ENCODE data around the gene PCCA. TPM values are rescaled to one million over a fixed set of nuclear protein-coding genes. Genes with fewer than 3 reads are reported as not detected.

Gene PCCA
- total and polyA plus RNA-seq, 2 donors (not counting 1 experiment from before 2014, with no cell fraction given): 4.8 to 17.4 TPM

DNA sequence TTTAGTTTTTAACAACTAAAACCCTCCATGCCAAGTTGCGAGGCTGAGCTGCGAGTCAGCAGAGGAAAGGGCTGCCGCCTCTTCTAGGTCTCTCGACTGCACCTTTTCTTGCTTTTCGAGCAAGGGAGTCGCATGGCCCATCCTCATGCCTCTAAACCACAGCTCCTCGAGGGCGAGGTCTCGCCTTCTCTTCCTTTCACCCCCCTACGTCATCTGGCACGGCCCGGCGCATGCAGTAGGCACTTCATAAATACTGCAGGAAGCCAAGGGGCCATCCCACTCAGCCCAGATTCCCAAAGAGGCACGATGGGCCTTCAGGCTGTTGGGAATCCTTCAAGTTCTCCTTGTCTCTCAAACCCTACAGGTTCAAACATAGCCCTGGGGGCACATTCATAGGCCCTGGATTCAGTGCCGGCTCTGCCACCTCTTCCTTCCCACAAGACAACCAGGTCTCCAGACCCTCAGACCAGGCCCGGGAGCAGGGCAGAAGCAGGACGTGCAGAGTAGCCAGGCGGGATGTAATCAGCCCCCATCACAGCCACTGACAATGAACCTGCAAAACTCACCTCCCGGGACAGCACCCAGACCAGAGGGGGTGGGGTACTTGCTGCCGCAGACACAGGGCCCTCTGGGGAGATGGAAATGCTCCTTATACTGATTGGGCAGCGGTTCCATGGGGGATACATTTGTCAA is 458.0 kb downstream of the PCCA start:
- ChIA-PET POLR2A (no interaction called here), CTCF (no interaction called here)
- DNase-seq (no peak), ATAC-seq (ENCODE audit: low read depth) (no peak)
- no peak overlapping the region for H2AFZ ChIP-seq (ENCODE audit: insufficient read depth, low read depth, low read length, poor library complexity, severe bottlenecking)
- no peaks in the 10 kb centered on the region for H3K27me3 Mint-ChIP-seq
- H3K36me3 ChIP-seq (replicated peaks in 1 of 2; ENCODE audit: control extremely low read depth in 1 of 2, control insufficient read depth in 1 of 2, extremely low read depth in 1 of 2, insufficient read depth in 2 of 2, low read length in 1 of 2): no peaks in the 10 kb centered on the region
- no peaks in the 10 kb centered on the region for H4K20me1 ChIP-seq (ENCODE audit: control insufficient read depth, insufficient read depth, low read length, poor library complexity, severe bottlenecking)
- H3K4me2 ChIP-seq (replicated peaks; ENCODE audit: low read depth, low read length, poor library complexity, severe bottlenecking): no peak overlapping the region
- H3K27me3 ChIP-seq (replicated peaks in 1 of 4; ENCODE audit: control extremely low read depth in 1 of 4, control insufficient read depth in 3 of 4, insufficient read depth in 4 of 4, low read length in 3 of 4): no peaks in the 10 kb centered on the region
- intact Hi-C loops (cut with micrococcal nuclease): no loop called here
- H3K4me3 Mint-ChIP-seq: no peak overlapping the region
- H3K27ac Mint-ChIP-seq: no peak overlapping the region
- no peaks in the 10 kb centered on the region for H3K9me3 Mint-ChIP-seq (ENCODE audit: insufficient read depth)
- H3K27ac ChIP-seq (ENCODE audit: low read length in 2 of 2): no peak overlapping the region
- no peak overlapping the region for H3K9ac ChIP-seq (ENCODE audit: low read length)
- no peak overlapping the region for H3K4me3 ChIP-seq (ENCODE audit: control extremely low read depth in 1 of 5, extremely low read depth in 1 of 5, insufficient read depth in 1 of 5, low read depth in 2 of 5, low read length in 4 of 5)
- H3K4me1 Mint-ChIP-seq: peaks cover 7% of the 10 kb centered on the region
- peaks cover 3 to 6% of the 10 kb centered on the region in 2 donors for H3K4me1 ChIP-seq (ENCODE audit: control insufficient read depth in 2 of 2, insufficient read depth in 2 of 2, low read length in 2 of 2)
- H3K79me2 ChIP-seq (ENCODE audit: control insufficient read depth, insufficient read depth, low read length): no peaks in the 10 kb centered on the region
- no peak for TF ChIP-seq EZH2 (IDR thresholded peaks at IDR 0.05; ENCODE audit: borderline replicate concordance, insufficient read depth, low read depth, low read length, poor library complexity, severe bottlenecking)
- TF ChIP-seq, protein P1, sequence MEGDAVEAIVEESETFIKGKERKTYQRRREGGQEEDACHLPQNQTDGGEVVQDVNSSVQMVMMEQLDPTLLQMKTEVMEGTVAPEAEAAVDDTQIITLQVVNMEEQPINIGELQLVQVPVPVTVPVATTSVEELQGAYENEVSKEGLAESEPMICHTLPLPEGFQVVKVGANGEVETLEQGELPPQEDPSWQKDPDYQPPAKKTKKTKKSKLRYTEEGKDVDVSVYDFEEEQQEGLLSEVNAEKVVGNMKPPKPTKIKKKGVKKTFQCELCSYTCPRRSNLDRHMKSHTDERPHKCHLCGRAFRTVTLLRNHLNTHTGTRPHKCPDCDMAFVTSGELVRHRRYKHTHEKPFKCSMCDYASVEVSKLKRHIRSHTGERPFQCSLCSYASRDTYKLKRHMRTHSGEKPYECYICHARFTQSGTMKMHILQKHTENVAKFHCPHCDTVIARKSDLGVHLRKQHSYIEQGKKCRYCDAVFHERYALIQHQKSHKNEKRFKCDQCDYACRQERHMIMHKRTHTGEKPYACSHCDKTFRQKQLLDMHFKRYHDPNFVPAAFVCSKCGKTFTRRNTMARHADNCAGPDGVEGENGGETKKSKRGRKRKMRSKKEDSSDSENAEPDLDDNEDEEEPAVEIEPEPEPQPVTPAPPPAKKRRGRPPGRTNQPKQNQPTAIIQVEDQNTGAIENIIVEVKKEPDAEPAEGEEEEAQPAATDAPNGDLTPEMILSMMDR (IDR thresholded peaks at IDR 0.05): no peak
- H3K9me3 ChIP-seq (ENCODE audit: control extremely low read depth in 1 of 3, control insufficient read depth in 2 of 3, insufficient read depth in 1 of 3, low read length in 2 of 3): no peaks in the 10 kb centered on the region
- 94% methylated on average over 18 of the region's 21 CpGs for WGBS (ENCODE audit: insufficient coverage)

DNA sequence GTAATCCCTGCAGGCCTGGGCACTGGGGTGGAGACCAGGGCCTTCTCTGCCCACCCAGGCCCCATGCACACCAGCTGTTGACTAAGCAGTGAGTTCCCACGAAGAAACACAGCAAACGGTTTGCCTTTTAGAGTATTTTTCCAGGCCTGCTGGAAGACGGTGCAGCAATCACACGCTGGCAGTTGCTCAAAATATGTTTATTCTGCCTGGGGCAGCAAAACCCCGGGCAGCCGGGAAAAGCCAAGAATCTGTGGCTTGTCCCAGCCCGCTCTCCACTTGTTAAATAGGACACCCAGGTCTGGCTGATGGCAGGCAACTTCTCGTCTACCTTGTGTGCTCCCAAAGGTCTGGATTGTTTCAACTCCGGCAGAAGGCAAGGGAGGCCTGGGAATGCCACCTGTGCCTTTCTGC is 458.9 kb downstream of the PCCA start:
- no peak overlapping the region for H3K4me3 Mint-ChIP-seq
- no peak overlapping the region for H3K4me3 ChIP-seq (ENCODE audit: control extremely low read depth in 1 of 5, extremely low read depth in 1 of 5, insufficient read depth in 1 of 5, low read depth in 2 of 5, low read length in 4 of 5)
- no peak for DNase-seq
- H3K27me3 Mint-ChIP-seq: no peaks in the 10 kb centered on the region
- CTCF ChIA-PET: no interaction called here
- H4K20me1 ChIP-seq (ENCODE audit: control insufficient read depth, insufficient read depth, low read length, poor library complexity, severe bottlenecking): no peaks in the 10 kb centered on the region
- no peaks in the 10 kb centered on the region for H3K36me3 ChIP-seq (replicated peaks in 1 of 2; ENCODE audit: control extremely low read depth in 1 of 2, control insufficient read depth in 1 of 2, extremely low read depth in 1 of 2, insufficient read depth in 2 of 2, low read length in 1 of 2)
- H3K4me2 ChIP-seq (replicated peaks; ENCODE audit: low read depth, low read length, poor library complexity, severe bottlenecking): no peak overlapping the region
- H2AFZ ChIP-seq (ENCODE audit: insufficient read depth, low read depth, low read length, poor library complexity, severe bottlenecking): no peak overlapping the region
- no peak overlapping the region for H3K9ac ChIP-seq (ENCODE audit: low read length)
- no peak for ATAC-seq (ENCODE audit: low read depth)
- H3K4me1 Mint-ChIP-seq: peaks cover 2% of the 10 kb centered on the region
- WGBS (ENCODE audit: insufficient coverage): 97% methylated on average over 9 of the region's 9 CpGs
- intact Hi-C loops (cut with micrococcal nuclease): no loop called here
- no peaks in the 10 kb centered on the region for H3K79me2 ChIP-seq (ENCODE audit: control insufficient read depth, insufficient read depth, low read length)
- no peak overlapping the region for H3K27ac Mint-ChIP-seq
- TF ChIP-seq EZH2 (IDR thresholded peaks at IDR 0.05; ENCODE audit: borderline replicate concordance, insufficient read depth, low read depth, low read length, poor library complexity, severe bottlenecking): no peak
- TF ChIP-seq, protein P1 (IDR thresholded peaks at IDR 0.05): no peak
- H3K4me1 ChIP-seq (ENCODE audit: control insufficient read depth in 2 of 2, insufficient read depth in 2 of 2, low read length in 2 of 2): peaks cover under 1 to 2% of the 10 kb centered on the region in 2 donors
- no peaks in the 10 kb centered on the region for H3K27me3 ChIP-seq (replicated peaks in 1 of 4; ENCODE audit: control extremely low read depth in 1 of 4, control insufficient read depth in 3 of 4, insufficient read depth in 4 of 4, low read length in 3 of 4)
- POLR2A ChIA-PET: no interaction called here
- H3K9me3 Mint-ChIP-seq (ENCODE audit: insufficient read depth): no peaks in the 10 kb centered on the region
- no peaks in the 10 kb centered on the region for H3K9me3 ChIP-seq (ENCODE audit: control extremely low read depth in 1 of 3, control insufficient read depth in 2 of 3, insufficient read depth in 1 of 3, low read length in 2 of 3)
- H3K27ac ChIP-seq (ENCODE audit: low read length in 2 of 2): no peak overlapping the region
